Kidney epithelial cell (primary cell): Measurements from ENCODE around the gene RC3H1. TPM values are rescaled to one million over a fixed set of nuclear protein-coding genes. Genes with fewer than 3 reads are reported as not detected.

ENCODE experiments used
- DNase-seq: peaks from one replicate; pipeline ENCODE4 v3.0.0-alpha.2; 2010; ENCODE audit warnings: low read depth
- H3K27me3 ChIP-seq: 2 replicates; pipeline ENCODE4 v1.6.0; 2011; ENCODE audit warnings: low read length; ENCODE audit not compliant: control insufficient read depth, insufficient read depth
- H3K36me3 ChIP-seq: 2 replicates; pipeline ENCODE4 v1.5.1; 2011; ENCODE audit warnings: low read length; ENCODE audit not compliant: control insufficient read depth, insufficient read depth
- H3K4me3 ChIP-seq: 2 replicates; pipeline ENCODE4 v1.5.1; 2011; ENCODE audit warnings: low read depth, mild to moderate bottlenecking, control low read depth, low read length
- CTCF ChIP-seq: IDR thresholded peaks from 2 replicates; pipeline ENCODE4 v1.5.1; 2011; ENCODE audit warnings: mild to moderate bottlenecking, moderate library complexity, low read length, control low read depth, inconsistent platforms; ENCODE audit not compliant: insufficient read depth, poor library complexity, severe bottlenecking
- total RNA-seq: library from RNA; depleted of rRNA; stranded (reverse); fragments of >200 nt; gene quantifications from 2 replicates; pipeline ENCODE4 v1.2.3, GENCODE V29; 2015

RC3H1 gene
- total RNA-seq, 1 donor from 2014 or later, result 31.8 TPM

GRCh38 chr1:173915596-173915995 lies 106.6 kb downstream of the RC3H1 start:
- H3K4me3 ChIP-seq, result no peak overlapping the region
- no peaks in the 10 kb centered on the region for H3K36me3 ChIP-seq
- H3K27me3 ChIP-seq, result no peaks in the 10 kb centered on the region
- DNase-seq, result no peak
- TF ChIP-seq CTCF, result no peak

GRCh38 chr1:173914366-173914871 lies 107.7 kb downstream of the RC3H1 start:
- Histone ChIP-seq H3K36me3 (no peaks in the 10 kb centered on the region), H3K27me3 (no peaks in the 10 kb centered on the region), H3K4me3 (no peak overlapping the region)
- no peak for DNase-seq
- peak; percentile 61 for TF ChIP-seq CTCF

GRCh38 chr1:173913111-173913510 lies 109.0 kb downstream of the RC3H1 start:
- no peak for TF ChIP-seq CTCF
- no peak for DNase-seq
- no peaks in the 10 kb centered on the region for H3K27me3 ChIP-seq
- no peaks in the 10 kb centered on the region for H3K36me3 ChIP-seq
- H3K4me3 ChIP-seq, result no peak overlapping the region

- Histone ChIP-seq H3K36me3 (no peaks in the 10 kb centered on the region), H3K4me3 (no peak overlapping the region), H3K27me3 (no peaks in the 10 kb centered on the region)
- DNase-seq, result no peak
- no peak for TF ChIP-seq CTCF
Measured at GRCh38 chr1:173903827-173904531, 118.2 kb downstream of the RC3H1 start.

GRCh38 chr1:173900992-173901391 lies 121.2 kb downstream of the RC3H1 start:
- Histone ChIP-seq H3K4me3 (no peak overlapping the region), H3K36me3 (no peaks in the 10 kb centered on the region), H3K27me3 (no peaks in the 10 kb centered on the region)
- TF ChIP-seq CTCF, result no peak
- DNase-seq, result no peak

GRCh38 chr1:173900427-173900826 lies 121.7 kb downstream of the RC3H1 start:
- Histone ChIP-seq H3K27me3 (no peaks in the 10 kb centered on the region), H3K36me3 (no peaks in the 10 kb centered on the region), H3K4me3 (no peak overlapping the region)
- TF ChIP-seq CTCF, result no peak
- DNase-seq, result no peak
